ENCODE results near the gene FMNL3. TPM values are rescaled to one million over a fixed set of nuclear protein-coding genes. Genes with fewer than 3 reads are reported as not detected.

The FMNL3 gene
- total and polyA plus RNA-seq, 2 of the 13 experiments (the other 11 are each of a cell fraction or from before 2014, with no cell fraction given) = 0.44 to 1.1 TPM

- TF ChIP-seq PRDM15 (CRISPR knock-in tag; IDR thresholded peaks at IDR 0.05) = no peak
- TF ChIP-seq ZNF143 (CRISPR knock-in tag; IDR thresholded peaks at IDR 0.05) = no peak
- no peak for TF ChIP-seq ZNF616 (CRISPR knock-in tag; IDR thresholded peaks at IDR 0.05; ENCODE audit: low read depth)
- no peak for TF ChIP-seq RCOR2 (CRISPR knock-in tag; IDR thresholded peaks at IDR 0.05)
- no peak for TF ChIP-seq ZNF546 (CRISPR knock-in tag; conservative IDR thresholded peaks at IDR 0.05)
- 0 out of 2 replicates have a peak, but pooled peaks have one; percentile 12 for TF ChIP-seq ZNF598 (CRISPR knock-in tag; IDR thresholded peaks at IDR 0.05; ENCODE audit: borderline replicate concordance)
- no peak for TF ChIP-seq GLI4 (CRISPR knock-in tag; IDR thresholded peaks at IDR 0.05; ENCODE audit: borderline replicate concordance)
- TF ChIP-seq ZNF264 (CRISPR knock-in tag; IDR thresholded peaks at IDR 0.05) = no peak
- no peak for TF ChIP-seq RAD51 (IDR thresholded peaks at IDR 0.05; ENCODE audit: borderline replicate concordance)
- no peak for TF ChIP-seq SMAD9 (CRISPR knock-in tag; IDR thresholded peaks at IDR 0.05)
- 0 out of 2 replicates have a peak, but pooled peaks have one; percentile 20 for TF ChIP-seq ZNF644 (CRISPR knock-in tag; IDR thresholded peaks at IDR 0.05; ENCODE audit: low read depth)
- TF ChIP-seq MXD1 (CRISPR knock-in tag; IDR thresholded peaks at IDR 0.05) = no peak
- TF ChIP-seq ZBTB38 (CRISPR knock-in tag; IDR thresholded peaks at IDR 0.05) = no peak
- TF ChIP-seq THAP9 (CRISPR knock-in tag; IDR thresholded peaks at IDR 0.05; ENCODE audit: borderline replicate concordance) = no peak
- no peak for TF ChIP-seq BORCS8-MEF2B (CRISPR knock-in tag; IDR thresholded peaks at IDR 0.05)
- TF ChIP-seq ZNF766 (CRISPR knock-in tag; IDR thresholded peaks at IDR 0.05; ENCODE audit: borderline replicate concordance) = no peak
- no peak for TF ChIP-seq ZKSCAN5 (CRISPR knock-in tag; IDR thresholded peaks at IDR 0.05)
- no peak for TF ChIP-seq ZNF589 (CRISPR knock-in tag; conservative IDR thresholded peaks at IDR 0.05)
- no peak for TF ChIP-seq ZNF460 (CRISPR knock-in tag; IDR thresholded peaks at IDR 0.05; ENCODE audit: borderline replicate concordance)
- no peak for TF ChIP-seq ZNF20 (CRISPR knock-in tag; IDR thresholded peaks at IDR 0.05)
- TF ChIP-seq NCOA1 (CRISPR knock-in tag; IDR thresholded peaks at IDR 0.05) = no peak
- no peak; the same call in 1 of the 2 replicates for TF ChIP-seq IRX3 (CRISPR knock-in tag; IDR thresholded peaks at IDR 0.05; ENCODE audit: borderline replicate concordance, low read depth)
- TF ChIP-seq ZNF570 (CRISPR knock-in tag; IDR thresholded peaks at IDR 0.05; ENCODE audit: borderline replicate concordance) = no peak
- peak; percentile 20; the same call in 1 of the 2 replicates for TF ChIP-seq GFI1 (CRISPR knock-in tag; IDR thresholded peaks at IDR 0.05; ENCODE audit: borderline replicate concordance)
Measured at GRCh38 chr12:49741882-49742620, 34.8 kb upstream of the FMNL3 start (continued).
